ENCODE data around the gene CKAP2L.

CKAP2L gene

GRCh38 chr2:112798979-112799975, 34.9 kb upstream of the CKAP2L start:
- no peak for TF ChIP-seq CTCF (IDR thresholded peaks at IDR 0.05; ENCODE audit: borderline replicate concordance, control extremely low read depth, extremely low read depth, insufficient read depth, missing control alignments)
- peak; percentile 30 for DNase-seq (ENCODE audit: low spot score)

GRCh38 chr2:112796486-112796885, 32.1 kb upstream of the CKAP2L start:
- in situ Hi-C loops (cut with MboI; ENCODE audit: low sequenced_read_pairs, unreplicated experiment), result no loop called here
- DNase-seq (ENCODE audit: low spot score), result no peak
- no peak for TF ChIP-seq CTCF (IDR thresholded peaks at IDR 0.05; ENCODE audit: borderline replicate concordance, control extremely low read depth, extremely low read depth, insufficient read depth, missing control alignments)

More at GRCh38 chr2:112798979-112799975, 34.9 kb upstream of the CKAP2L start:
- in situ Hi-C loops (cut with MboI; ENCODE audit: low sequenced_read_pairs, unreplicated experiment), result no loop called here

GRCh38 chr2:112795774-112796173, 31.4 kb upstream of the CKAP2L start:
- DNase-seq (ENCODE audit: low spot score), result no peak
- no peak for TF ChIP-seq CTCF (IDR thresholded peaks at IDR 0.05; ENCODE audit: borderline replicate concordance, control extremely low read depth, extremely low read depth, insufficient read depth, missing control alignments)
- in situ Hi-C loops (cut with MboI; ENCODE audit: low sequenced_read_pairs, unreplicated experiment), result no loop called here

GRCh38 chr2:112794841-112795240, 30.4 kb upstream of the CKAP2L start:
- DNase-seq (ENCODE audit: low spot score), result no peak
- TF ChIP-seq CTCF (IDR thresholded peaks at IDR 0.05; ENCODE audit: borderline replicate concordance, control extremely low read depth, extremely low read depth, insufficient read depth, missing control alignments), result no peak
- in situ Hi-C loops (cut with MboI; ENCODE audit: low sequenced_read_pairs, unreplicated experiment), result no loop called here

GRCh38 chr2:112794131-112794733, 29.8 kb upstream of the CKAP2L start:
- peak; percentile 49 for DNase-seq (ENCODE audit: low spot score)
- TF ChIP-seq CTCF (IDR thresholded peaks at IDR 0.05; ENCODE audit: borderline replicate concordance, control extremely low read depth, extremely low read depth, insufficient read depth, missing control alignments), result no peak
- in situ Hi-C loops (cut with MboI; ENCODE audit: low sequenced_read_pairs, unreplicated experiment), result no loop called here

GRCh38 chr2:112793449-112793978, 29.1 kb upstream of the CKAP2L start:
- in situ Hi-C loops (cut with MboI; ENCODE audit: low sequenced_read_pairs, unreplicated experiment), result no loop called here
- no peak for DNase-seq (ENCODE audit: low spot score)
- no peak for TF ChIP-seq CTCF (IDR thresholded peaks at IDR 0.05; ENCODE audit: borderline replicate concordance, control extremely low read depth, extremely low read depth, insufficient read depth, missing control alignments)

Measured in GM13976 (cell line).